OCI-M1 (cell line): ENCODE data around the gene DAAM1.

Experiments used
- DNase-seq: peaks from one replicate; lab custom pipeline; 2025; lab: John Stamatoyannopoulos, UW

Gene DAAM1

GRCh38 chr14:59254911-59255545 is 66.6 kb downstream of the DAAM1 start:
- no peak for DNase-seq

GRCh38 chr14:59256331-59256730 is 67.9 kb downstream of the DAAM1 start:
- DNase-seq: no peak

GRCh38 chr14:59261334-59261733 is 72.9 kb downstream of the DAAM1 start:
- DNase-seq: no peak

GRCh38 chr14:59262717-59263454 is 74.4 kb downstream of the DAAM1 start:
- no peak for DNase-seq

GRCh38 chr14:59265808-59266207 is 77.3 kb downstream of the DAAM1 start:
- peak; percentile 3 for DNase-seq

- DNase-seq: no peak
These were observed 78.6 kb downstream of the DAAM1 start for GRCh38 chr14:59267046-59267445.

GRCh38 chr14:59268011-59268410 is 79.5 kb downstream of the DAAM1 start:
- no peak for DNase-seq

GRCh38 chr14:59268858-59269257 is 80.4 kb downstream of the DAAM1 start:
- DNase-seq: no peak

- no peak for DNase-seq
These were observed 81.0 kb downstream of the DAAM1 start for GRCh38 chr14:59269466-59269865.

GRCh38 chr14:59271256-59271655 is 82.8 kb downstream of the DAAM1 start:
- DNase-seq: no peak

GRCh38 chr14:59271734-59272133 is 83.3 kb downstream of the DAAM1 start:
- DNase-seq: peak; percentile 2

GRCh38 chr14:59272633-59273032 is 84.2 kb downstream of the DAAM1 start:
- no peak for DNase-seq

GRCh38 chr14:59273737-59274136 is 85.3 kb downstream of the DAAM1 start:
- no peak for DNase-seq

GRCh38 chr14:59274991-59275391 is 86.5 kb downstream of the DAAM1 start:
- DNase-seq: no peak

GRCh38 chr14:59275668-59276067 is 87.2 kb downstream of the DAAM1 start:
- peak; percentile 48 for DNase-seq

GRCh38 chr14:59276235-59276634 is 87.8 kb downstream of the DAAM1 start:
- DNase-seq: peak; percentile 20

- no peak for DNase-seq
These were observed 89.2 kb downstream of the DAAM1 start for GRCh38 chr14:59277659-59278058.

GRCh38 chr14:59278111-59278510 is 89.6 kb downstream of the DAAM1 start:
- no peak for DNase-seq

- no peak for DNase-seq
These were observed 92.5 kb downstream of the DAAM1 start for GRCh38 chr14:59280961-59281360.

GRCh38 chr14:59281609-59282377 is 93.3 kb downstream of the DAAM1 start:
- no peak for DNase-seq

GRCh38 chr14:59282378-59282765 is 93.9 kb downstream of the DAAM1 start:
- no peak for DNase-seq

GRCh38 chr14:59283361-59283760 is 94.9 kb downstream of the DAAM1 start:
- no peak for DNase-seq

- no peak for DNase-seq
These were observed 95.6 kb downstream of the DAAM1 start for GRCh38 chr14:59284059-59284458.
